Measurements from ENCODE around the gene IGF2R. TPM values are rescaled to one million over a fixed set of nuclear protein-coding genes. Genes with fewer than 3 reads are reported as not detected.
A peak's percentile ranks its signal among the peaks of the same experiment; 100 is the strongest.

IGF2R gene
- total RNA-seq, 6 experiments from 2014 or later, result 77.3 to 119 (median 88.1) TPM

GRCh38 chr6:159969204-159969912, 476 bp downstream of the IGF2R start:
- Mint-ChIP-seq H3K27ac (peak overlapping the region; percentile 95), H3K9me3 (no peaks in the 10 kb centered on the region), H3K27me3 (ENCODE audit: insufficient read depth) (no peaks in the 10 kb centered on the region; the same call in 1 of the 2 replicates)

DNA sequence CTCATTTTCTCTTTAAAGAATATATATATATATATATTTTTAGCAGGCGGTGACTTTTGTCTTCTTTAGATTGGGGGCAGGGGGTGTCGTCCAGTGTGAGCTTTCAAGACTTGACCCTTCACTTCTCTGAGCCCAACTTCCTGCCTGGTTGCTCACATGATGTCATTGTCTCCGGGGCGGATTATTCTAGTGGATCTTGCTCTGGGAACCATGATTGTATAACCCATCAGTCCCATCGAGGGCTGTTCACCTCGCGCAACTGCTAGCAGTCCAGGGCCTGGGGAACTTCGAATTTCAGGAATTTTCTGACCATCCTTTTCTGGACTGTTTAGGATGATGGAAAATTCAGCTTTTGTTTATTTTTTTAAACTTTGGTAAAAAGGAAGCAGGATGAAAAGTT, 1.0 kb downstream of the IGF2R start:
- DNase-seq, result peak; percentile 77
- H3K27me3 Mint-ChIP-seq (ENCODE audit: insufficient read depth), result no peaks in the 10 kb centered on the region; the same call in 1 of the 2 replicates
- peak overlapping the region; percentile 95 for H3K27ac Mint-ChIP-seq

More at GRCh38 chr6:159969204-159969912, 476 bp downstream of the IGF2R start:
- peak overlapping the region; percentile 93 for H3K4me3 Mint-ChIP-seq
- TF ChIP-seq CTCF (IDR thresholded peaks at IDR 0.05), result peak; percentile 32; the same call in 1 of the 2 replicates
- peaks cover 9% of the 10 kb centered on the region for H3K36me3 Mint-ChIP-seq (ENCODE audit: low read depth)
- H3K4me1 Mint-ChIP-seq (ENCODE audit: low read depth), result peaks cover 59% of the 10 kb centered on the region
- peak; percentile 8 for DNase-seq

GRCh38 chr6:159970659-159971063, 1.8 kb downstream of the IGF2R start:
- Mint-ChIP-seq H3K36me3 (ENCODE audit: low read depth) (peaks cover 9% of the 10 kb centered on the region), H3K4me3 (peak overlapping the region; percentile 93), H3K27me3 (ENCODE audit: insufficient read depth) (no peaks in the 10 kb centered on the region; the same call in 1 of the 2 replicates), H3K27ac (peak overlapping the region; percentile 95), H3K9me3 (no peaks in the 10 kb centered on the region), H3K4me1 (ENCODE audit: low read depth) (peaks cover 69% of the 10 kb centered on the region)
- no peak for TF ChIP-seq CTCF (IDR thresholded peaks at IDR 0.05)
- DNase-seq, result no peak

More for the DNA sequence above, 1.0 kb downstream of the IGF2R start:
- H3K4me1 Mint-ChIP-seq (ENCODE audit: low read depth), result peaks cover 65% of the 10 kb centered on the region
- peak overlapping the region; percentile 93 for H3K4me3 Mint-ChIP-seq
- H3K9me3 Mint-ChIP-seq, result no peaks in the 10 kb centered on the region
- peaks cover 9% of the 10 kb centered on the region for H3K36me3 Mint-ChIP-seq (ENCODE audit: low read depth)
- no peak for TF ChIP-seq CTCF (IDR thresholded peaks at IDR 0.05)

GRCh38 chr6:159971341-159972178, 2.7 kb downstream of the IGF2R start:
- no peak overlapping the region; the same call in 1 of the 2 replicates for H3K27ac Mint-ChIP-seq
- no peak for DNase-seq
- H3K9me3 Mint-ChIP-seq, result no peaks in the 10 kb centered on the region
- H3K36me3 Mint-ChIP-seq (ENCODE audit: low read depth), result peaks cover 9% of the 10 kb centered on the region
- no peaks in the 10 kb centered on the region for H3K27me3 Mint-ChIP-seq (ENCODE audit: insufficient read depth)
- H3K4me1 Mint-ChIP-seq (ENCODE audit: low read depth), result peaks cover 74% of the 10 kb centered on the region
- TF ChIP-seq CTCF (IDR thresholded peaks at IDR 0.05), result no peak
- H3K4me3 Mint-ChIP-seq, result peak overlapping the region; percentile 34

- H3K27me3 Mint-ChIP-seq (ENCODE audit: insufficient read depth), result no peaks in the 10 kb centered on the region
- DNase-seq, result no peak
- peaks cover 78% of the 10 kb centered on the region for H3K4me1 Mint-ChIP-seq (ENCODE audit: low read depth)
- no peak for TF ChIP-seq CTCF (IDR thresholded peaks at IDR 0.05)
- no peak overlapping the region for H3K4me3 Mint-ChIP-seq
- no peaks in the 10 kb centered on the region for H3K9me3 Mint-ChIP-seq
- H3K27ac Mint-ChIP-seq, result peak overlapping the region; percentile 4; the same call in 1 of the 2 replicates
- peaks cover 9% of the 10 kb centered on the region for H3K36me3 Mint-ChIP-seq (ENCODE audit: low read depth)
Observed at GRCh38 chr6:159972506-159973268, 3.8 kb downstream of the IGF2R start.
